K562 (cell line): ENCODE measurements around the gene TBC1D2. TPM values are rescaled to one million over a fixed set of nuclear protein-coding genes. Genes with fewer than 3 reads are reported as not detected.

Source experiments
- BDP1 ChIP-seq: IDR thresholded peaks from 3 replicates; pipeline ENCODE4 v1.6.1; 2011; ENCODE audit not compliant: insufficient read length, insufficient read depth
- CCAR2 ChIP-seq: fragments of 200-400 bp; formaldehyde crosslinking; IDR thresholded peaks from 2 replicates; pipeline ENCODE4 v1.6.1; 2017; ENCODE audit warnings: mild to moderate bottlenecking, low read depth, low read length
- CEBPG ChIP-seq, 3 experiments: fragments of 200-800 bp in 1 of 3; sonication (Bioruptor generic) in 1 of 3; sonication (generic) in 1 of 3; formaldehyde crosslinking in 1 of 3; IDR thresholded peaks in 2 of 3; conservative IDR thresholded peaks in 1 of 3; 2 replicates each; pipeline versions ENCODE4 v1.6.1 to v1.8.0; 2016 to 2022; ENCODE audit warnings: missing compliant biosample characterization in 2 of 3, missing genetic modification characterization in 2 of 3, mild to moderate bottlenecking in 1 of 3, missing genetic modification reagents in 1 of 3
- DLX4 ChIP-seq: fragments of 250-450 bp; sonication (Bioruptor Pico); IDR thresholded peaks from 2 replicates; pipeline ENCODE4 v1.6.1; 2021; ENCODE audit warnings: mild to moderate bottlenecking
- ELF4 ChIP-seq: fragments of 450-650 bp; formaldehyde crosslinking; IDR thresholded peaks from 2 replicates; pipeline ENCODE4 v1.4.0; 2022; ENCODE audit warnings: missing genetic modification characterization
- GTF2E2 ChIP-seq: fragments of 200-800 bp; sonication (Bioruptor generic); IDR thresholded peaks from 2 replicates; pipeline ENCODE4 v1.6.1; 2016; ENCODE audit warnings: missing genetic modification characterization, missing compliant biosample characterization
- HMGXB4 ChIP-seq: sonication (generic); formaldehyde crosslinking; IDR thresholded peaks from 2 replicates; pipeline ENCODE4 v1.8.1; 2023; ENCODE audit warnings: mild to moderate bottlenecking, missing genetic modification reagents
- HNRNPUL1 ChIP-seq: fragments of 200-400 bp; formaldehyde crosslinking; IDR thresholded peaks from 2 replicates; pipeline ENCODE4 v1.6.1; 2017; ENCODE audit warnings: low read length
- KAT2B ChIP-seq: IDR thresholded peaks from one replicate; pipeline ENCODE4 v1.6.1; 2012; ENCODE audit warnings: low read depth, mild to moderate bottlenecking, control low read depth, inconsistent platforms, low read length, moderate library complexity
- MECOM ChIP-seq: fragments of 250-450 bp; sonication (Bioruptor Pico); IDR thresholded peaks from 2 replicates; pipeline ENCODE4 v1.8.0; 2022; ENCODE audit warnings: inconsistent platforms
- NR2C1 ChIP-seq, 2 experiments: fragments of 450-650 bp; IDR thresholded peaks; 2 replicates each; pipeline ENCODE4 v1.6.1; 2017; ENCODE audit warnings: mild to moderate bottlenecking in 2 of 2, antibody characterized with exemption in 1 of 2, inconsistent platforms in 1 of 2, missing compliant biosample characterization in 1 of 2, missing genetic modification characterization in 1 of 2
- PBX2 ChIP-seq, 2 experiments: IDR thresholded peaks in 1 of 2; conservative IDR thresholded peaks in 1 of 2; 2 replicates each; pipeline ENCODE4 v1.6.1; 2016; ENCODE audit warnings: low read depth in 2 of 2, mild to moderate bottlenecking in 1 of 2, missing compliant biosample characterization in 1 of 2, missing genetic modification characterization in 1 of 2, moderate library complexity in 1 of 2
- PRPF4 ChIP-seq: fragments of 200-400 bp; formaldehyde crosslinking; IDR thresholded peaks from one replicate; pipeline ENCODE4 v1.6.1; 2017; ENCODE audit warnings: low read length, low read depth, mild to moderate bottlenecking; ENCODE audit not compliant: insufficient read depth, poor library complexity, severe bottlenecking
- PTTG1 ChIP-seq: fragments of 450-650 bp; IDR thresholded peaks from 2 replicates; pipeline ENCODE4 v1.6.1; 2016; ENCODE audit warnings: low read depth, mild to moderate bottlenecking, missing genetic modification characterization, missing compliant biosample characterization
- RBM25 ChIP-seq: fragments of 200-400 bp; formaldehyde crosslinking; IDR thresholded peaks from 2 replicates; pipeline ENCODE4 v1.6.1; 2018; ENCODE audit warnings: low read length, low read depth, moderate library complexity; ENCODE audit not compliant: severe bottlenecking
- ZNF551 ChIP-seq: fragments of 250-450 bp; sonication (Bioruptor Pico); IDR thresholded peaks from 2 replicates; pipeline ENCODE4 v1.5.0; 2021; ENCODE audit warnings: mild to moderate bottlenecking, moderate library complexity
- polyA plus RNA-seq, 8 experiments: library from polyadenylated mRNA; depleted of rRNA in 4 of 8; stranded (reverse) in 5 of 8; unstranded in 3 of 8; fragments of >200 nt; fragmentation: Nextera tagmentation in 2 of 8; fragmentation: Illumina TruSeq in 1 of 8; extraction: Ambion mirVana in 2 of 8; extraction: Trizol in 1 of 8; gene quantifications; 2 replicates each; pipeline versions ENCODE4 v1.2.1 to v1.2.3, GENCODE V29; 2011 to 2014; ENCODE audit warnings: inconsistent platforms in 1 of 8, missing spikeins in 1 of 8
- total RNA-seq, 7 experiments: library from RNA; depleted of rRNA in 6 of 7; stranded (reverse); fragments of >200 nt in 6 of 7; fragmentation: Illumina TruSeq in 2 of 7; extraction: Trizol in 2 of 7; gene quantifications; 2 replicates each; pipeline versions ENCODE4 v1.2.1 to v1.2.3, GENCODE V29; 2011 to 2021; ENCODE audit warnings: low replicate concordance in 1 of 7
- TF ChIP-seq, protein P1 (sequence below), 2 experiments: fragments of 450-650 bp in 1 of 2; sonication (generic) in 1 of 2; formaldehyde crosslinking; conservative IDR thresholded peaks; 2 replicates each; pipeline versions ENCODE4 v1.4.0 to v1.8.1; 2020 to 2022; ENCODE audit warnings: mild to moderate bottlenecking in 1 of 2, missing genetic modification reagents in 1 of 2

Gene TBC1D2
- total and polyA plus RNA-seq, 9 of the 15 experiments (the other 6 are each of a cell fraction or from before 2014, with no cell fraction given), result 0.10 to 7.0 (median 2.5) TPM

DNA sequence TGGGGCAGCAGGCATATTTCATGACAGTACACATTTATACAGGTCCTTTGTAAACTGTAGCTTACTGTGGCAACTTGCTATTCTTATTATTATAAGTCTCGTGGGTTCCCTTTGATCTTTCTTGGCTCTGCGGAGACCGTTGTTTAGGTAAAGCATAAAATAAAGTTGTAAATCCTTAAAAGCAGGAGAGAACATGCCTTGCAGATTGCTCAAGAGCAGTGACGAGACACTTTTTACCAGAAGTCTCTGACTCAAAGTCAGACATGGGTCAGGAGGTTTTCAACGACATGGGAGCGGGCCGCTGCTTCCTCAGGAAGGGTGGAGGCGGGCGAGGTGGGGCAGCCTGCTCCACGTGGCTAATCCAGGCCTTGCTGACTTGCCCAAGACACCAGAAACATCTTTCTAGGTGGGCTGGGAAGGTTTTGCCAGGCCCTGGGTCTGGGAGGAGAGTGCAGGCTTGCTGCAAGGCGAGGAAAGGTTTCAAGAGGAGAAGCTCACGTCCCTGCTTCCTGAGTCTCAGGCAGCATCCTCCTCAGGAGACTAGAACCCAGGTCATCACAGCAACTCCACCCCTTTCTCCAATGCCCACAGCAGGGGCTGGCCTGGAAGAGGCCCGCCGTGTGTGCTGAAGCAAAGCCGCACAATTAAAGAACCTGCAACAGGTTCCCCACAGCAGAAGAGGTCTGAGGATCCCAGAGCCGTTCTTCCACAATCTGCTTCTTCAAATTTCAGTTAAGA, 6.5 kb downstream of the TBC1D2 start (continued):
- no peak for TF ChIP-seq DLX4 (CRISPR knock-in tag)
- TF ChIP-seq, protein P1, sequence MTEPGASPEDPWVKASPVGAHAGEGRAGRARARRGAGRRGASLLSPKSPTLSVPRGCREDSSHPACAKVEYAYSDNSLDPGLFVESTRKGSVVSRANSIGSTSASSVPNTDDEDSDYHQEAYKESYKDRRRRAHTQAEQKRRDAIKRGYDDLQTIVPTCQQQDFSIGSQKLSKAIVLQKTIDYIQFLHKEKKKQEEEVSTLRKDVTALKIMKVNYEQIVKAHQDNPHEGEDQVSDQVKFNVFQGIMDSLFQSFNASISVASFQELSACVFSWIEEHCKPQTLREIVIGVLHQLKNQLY (CRISPR knock-in tag; conservative IDR thresholded peaks at IDR 0.05), result no peak
- no peak for TF ChIP-seq BDP1
- no peak for TF ChIP-seq KAT2B
- TF ChIP-seq PRPF4, result no peak
- no peak for TF ChIP-seq ZNF551 (CRISPR knock-in tag)
- TF ChIP-seq HMGXB4 (CRISPR knock-in tag), result no peak
- TF ChIP-seq CEBPG (CRISPR knock-in tag; IDR thresholded peaks at IDR 0.05), result peak; percentile 90
- peak; percentile 91 to 97 for TF ChIP-seq CEBPG (tag; conservative IDR thresholded peaks at IDR 0.05 in 1 of 2, IDR thresholded peaks at IDR 0.05 in 1 of 2)
- no peak for TF ChIP-seq HNRNPUL1
- no peak for TF ChIP-seq RBM25
- TF ChIP-seq NR2C1 (IDR thresholded peaks at IDR 0.05), result no peak
- no peak; the same call in 1 of the 2 replicates for TF ChIP-seq NR2C1 (tag; IDR thresholded peaks at IDR 0.05)
- TF ChIP-seq GTF2E2 (tag), result peak; percentile 22; the same call in 1 of the 2 replicates
- TF ChIP-seq CCAR2, result no peak
- TF ChIP-seq PBX2 (CRISPR knock-in tag; IDR thresholded peaks at IDR 0.05; ENCODE audit: low read depth), result no peak
- peak; percentile 69 for TF ChIP-seq PBX2 (tag; conservative IDR thresholded peaks at IDR 0.05; ENCODE audit: low read depth)
- 0 out of 2 replicates have a peak, but pooled peaks have one; percentile 29 for TF ChIP-seq ELF4 (CRISPR knock-in tag)
- no peak for TF ChIP-seq PTTG1
- no peak; the same call in 1 of the 2 replicates for TF ChIP-seq MECOM (CRISPR knock-in tag)
